AG04449 (cell line): Measurements from ENCODE around the gene D2HGDH.
A peak's percentile ranks its signal among the peaks of the same experiment; 100 is the strongest.

Experiments used
- CTCF ChIA-PET: fragments of 350-600 bp; formaldehyde crosslinking; extraction: SDS; loops from one replicate; lab custom pipeline; 2021; ENCODE audit warnings: antibody characterized with exemption; lab: Yijun Ruan, JAX
- POLR2A ChIA-PET: fragments of 400-600, 350-600 bp; formaldehyde crosslinking; extraction: SDS; loops from one replicate; lab custom pipeline; 2020; ENCODE audit warnings: antibody characterized with exemption, inconsistent platforms; lab: Yijun Ruan, JAX
- DNase-seq: peaks from one replicate; pipeline ENCODE4 v3.0.0-alpha.2; 2010; ENCODE audit warnings: low read depth, low spot score
- H3K4me3 ChIP-seq: 2 replicates; pipeline ENCODE4 v1.5.1; 2011; ENCODE audit warnings: low read depth, mild to moderate bottlenecking, control low read depth, low read length
- TF ChIP-seq, protein P1 (sequence below): IDR thresholded peaks from one replicate; pipeline ENCODE4 v1.5.1; 2011; ENCODE audit warnings: mild to moderate bottlenecking, moderate library complexity, low read length, control low read depth, inconsistent platforms; ENCODE audit not compliant: insufficient read depth; ENCODE audit errors: missing control alignments

The D2HGDH gene

DNA sequence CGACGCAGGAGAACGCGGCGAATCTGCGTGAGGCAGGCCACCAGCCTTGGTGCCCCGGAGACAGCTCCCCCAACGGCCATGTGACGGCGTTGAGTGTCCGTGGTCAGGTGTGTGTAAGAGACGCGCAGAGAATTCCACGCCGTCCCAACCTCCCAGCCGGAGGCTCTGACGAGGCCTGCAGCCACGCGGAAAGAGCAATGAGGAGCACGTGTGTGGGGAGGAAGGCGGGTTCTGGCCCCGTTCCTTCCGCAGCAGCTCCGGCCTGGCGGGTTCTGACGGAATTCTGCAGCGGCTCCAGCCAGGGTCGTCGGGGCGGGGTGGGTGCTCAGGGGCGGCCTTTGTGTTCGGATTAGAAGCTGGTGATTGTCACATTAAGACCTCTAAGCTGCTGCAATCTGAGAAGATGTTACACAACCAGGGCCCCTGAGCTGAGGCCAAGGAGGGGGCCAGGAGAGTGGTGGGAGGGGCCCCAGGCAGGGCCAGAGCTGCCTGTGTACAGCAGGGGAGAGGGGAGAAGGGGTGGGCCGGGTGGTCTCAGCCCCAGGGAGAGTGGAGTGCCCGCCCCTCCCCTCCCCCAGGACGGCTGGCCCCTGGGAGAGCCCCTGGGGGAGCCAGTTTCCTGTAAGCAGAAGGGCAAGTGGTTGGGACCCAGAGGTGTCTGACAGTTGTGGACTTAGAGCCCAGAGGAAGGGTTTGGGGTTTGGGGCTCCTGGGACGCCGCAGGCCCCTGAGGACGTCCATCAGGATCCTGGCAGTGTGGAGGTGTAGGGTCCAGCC is 37.0 kb downstream of the D2HGDH start:
- TF ChIP-seq, protein P1, sequence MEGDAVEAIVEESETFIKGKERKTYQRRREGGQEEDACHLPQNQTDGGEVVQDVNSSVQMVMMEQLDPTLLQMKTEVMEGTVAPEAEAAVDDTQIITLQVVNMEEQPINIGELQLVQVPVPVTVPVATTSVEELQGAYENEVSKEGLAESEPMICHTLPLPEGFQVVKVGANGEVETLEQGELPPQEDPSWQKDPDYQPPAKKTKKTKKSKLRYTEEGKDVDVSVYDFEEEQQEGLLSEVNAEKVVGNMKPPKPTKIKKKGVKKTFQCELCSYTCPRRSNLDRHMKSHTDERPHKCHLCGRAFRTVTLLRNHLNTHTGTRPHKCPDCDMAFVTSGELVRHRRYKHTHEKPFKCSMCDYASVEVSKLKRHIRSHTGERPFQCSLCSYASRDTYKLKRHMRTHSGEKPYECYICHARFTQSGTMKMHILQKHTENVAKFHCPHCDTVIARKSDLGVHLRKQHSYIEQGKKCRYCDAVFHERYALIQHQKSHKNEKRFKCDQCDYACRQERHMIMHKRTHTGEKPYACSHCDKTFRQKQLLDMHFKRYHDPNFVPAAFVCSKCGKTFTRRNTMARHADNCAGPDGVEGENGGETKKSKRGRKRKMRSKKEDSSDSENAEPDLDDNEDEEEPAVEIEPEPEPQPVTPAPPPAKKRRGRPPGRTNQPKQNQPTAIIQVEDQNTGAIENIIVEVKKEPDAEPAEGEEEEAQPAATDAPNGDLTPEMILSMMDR = no peak
- no peak overlapping the region for H3K4me3 ChIP-seq
- CTCF ChIA-PET = no interaction called here
- POLR2A ChIA-PET = no interaction called here
- no peak for DNase-seq

DNA sequence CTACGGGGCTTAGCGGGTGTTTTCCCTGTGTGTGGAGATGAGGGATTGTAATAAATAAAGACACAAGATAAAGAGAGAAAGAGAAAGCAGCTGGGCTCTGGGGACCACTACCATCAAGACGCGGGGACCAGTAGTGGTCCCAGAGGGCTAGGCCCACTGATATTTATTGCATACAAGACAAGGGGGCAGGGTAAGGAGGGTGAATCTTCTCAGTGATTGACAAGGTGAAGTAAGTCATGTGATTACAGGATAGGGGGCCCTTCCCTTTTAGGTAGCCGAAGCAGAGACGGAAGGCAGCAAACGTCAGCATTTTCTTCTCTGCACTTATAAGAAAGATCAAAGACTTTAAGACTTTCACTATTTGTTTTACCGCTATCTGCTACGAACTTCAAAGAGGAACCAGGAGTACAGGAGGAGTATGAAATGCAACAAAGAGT is 37.7 kb downstream of the D2HGDH start:
- CTCF ChIA-PET = no interaction called here
- TF ChIP-seq, protein P1 = no peak

DNA sequence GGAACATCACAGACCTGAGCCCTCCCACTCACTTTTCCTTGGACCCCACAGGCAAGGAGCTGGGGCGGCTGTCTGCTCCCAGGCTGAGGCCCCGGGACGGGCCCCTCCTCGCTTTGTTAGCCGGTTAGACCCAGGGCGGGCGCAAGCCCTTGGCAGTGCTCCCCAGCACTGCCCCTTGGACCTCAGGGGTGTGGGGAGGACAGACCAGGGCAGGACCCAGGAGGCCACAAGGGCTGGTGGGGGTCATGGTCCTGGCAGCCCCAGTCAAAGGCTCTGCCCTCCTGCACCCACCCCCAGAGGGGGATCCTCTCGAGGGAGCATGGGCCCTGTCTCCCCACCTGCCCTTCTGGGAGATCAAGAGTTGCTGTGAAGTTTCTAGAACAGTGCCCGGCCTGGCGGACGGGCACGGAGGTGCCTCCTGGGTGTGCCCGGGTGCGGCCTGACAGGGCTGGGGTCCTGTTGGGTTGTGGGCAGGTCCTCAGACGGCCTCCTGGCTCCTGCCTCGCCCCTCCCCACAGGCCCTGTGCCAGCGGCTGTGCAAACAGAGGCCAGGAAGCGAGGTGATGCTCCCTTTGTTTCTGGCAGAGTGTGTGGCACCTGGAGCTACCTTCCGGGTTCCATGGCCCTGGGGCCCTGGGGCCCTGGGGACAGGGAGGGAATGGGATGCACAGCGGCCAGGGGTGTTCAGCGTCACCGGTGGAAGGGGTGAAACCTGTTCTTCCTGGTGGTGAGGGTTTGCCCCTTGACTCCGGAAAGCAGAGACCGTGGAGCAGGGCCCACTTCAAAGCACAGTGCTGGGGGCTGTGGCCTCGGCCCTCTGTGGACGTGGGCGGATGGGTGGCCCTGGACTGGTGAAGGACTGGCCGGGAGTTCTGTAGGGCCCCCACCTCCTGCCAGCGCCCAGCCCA is 39.3 kb downstream of the D2HGDH start:
- no peak overlapping the region for H3K4me3 ChIP-seq
- TF ChIP-seq, protein P1 = no peak
- DNase-seq = no peak
- ChIA-PET CTCF (no interaction called here), POLR2A (no interaction called here)

More for the DNA sequence above, 37.7 kb downstream of the D2HGDH start:
- POLR2A ChIA-PET = no interaction called here
- DNase-seq = no peak
- no peak overlapping the region for H3K4me3 ChIP-seq

DNA sequence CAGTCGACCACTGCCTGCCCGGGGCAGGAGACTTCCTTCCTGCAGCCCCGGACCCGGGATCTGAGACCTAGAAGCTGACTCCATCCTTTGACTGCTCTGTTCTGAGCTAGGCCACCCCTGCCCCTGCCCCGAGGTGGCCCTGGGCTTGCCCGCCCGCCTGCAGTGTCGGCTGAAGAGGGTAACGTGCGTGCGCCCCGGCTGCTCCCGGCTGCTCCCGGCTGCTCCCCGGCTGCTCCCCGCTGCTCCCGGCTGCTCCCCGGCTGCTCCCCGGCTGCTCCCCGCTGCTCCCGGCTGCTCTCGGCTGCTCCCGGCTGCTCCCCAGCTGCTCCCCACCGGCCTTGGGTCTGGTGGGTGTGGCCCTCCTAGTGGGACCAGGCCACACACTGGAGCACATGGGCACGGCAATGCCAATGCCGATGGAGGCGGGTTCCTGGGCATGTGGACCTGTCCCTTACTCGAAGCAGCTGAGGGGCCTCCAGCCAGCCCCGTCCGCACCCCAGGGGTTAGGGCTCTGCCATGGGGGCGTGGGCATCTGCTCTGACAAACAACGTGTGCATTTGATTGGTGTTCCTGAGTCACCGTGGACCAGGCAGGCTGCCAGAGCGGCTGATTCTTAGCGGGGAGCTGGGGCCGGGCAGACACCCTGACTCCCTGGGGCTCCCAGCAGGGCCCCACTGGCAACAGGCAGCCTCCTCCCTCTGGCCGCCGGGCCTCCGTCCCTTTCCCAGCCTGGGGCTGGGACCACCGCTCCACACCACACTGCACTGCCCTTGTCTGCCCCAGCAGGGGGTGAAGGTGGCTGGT is 40.2 kb downstream of the D2HGDH start:
- CTCF ChIA-PET = no interaction called here
- POLR2A ChIA-PET = no interaction called here
- TF ChIP-seq, protein P1 = no peak
- no peak overlapping the region for H3K4me3 ChIP-seq
- DNase-seq = peak; percentile 17

DNA sequence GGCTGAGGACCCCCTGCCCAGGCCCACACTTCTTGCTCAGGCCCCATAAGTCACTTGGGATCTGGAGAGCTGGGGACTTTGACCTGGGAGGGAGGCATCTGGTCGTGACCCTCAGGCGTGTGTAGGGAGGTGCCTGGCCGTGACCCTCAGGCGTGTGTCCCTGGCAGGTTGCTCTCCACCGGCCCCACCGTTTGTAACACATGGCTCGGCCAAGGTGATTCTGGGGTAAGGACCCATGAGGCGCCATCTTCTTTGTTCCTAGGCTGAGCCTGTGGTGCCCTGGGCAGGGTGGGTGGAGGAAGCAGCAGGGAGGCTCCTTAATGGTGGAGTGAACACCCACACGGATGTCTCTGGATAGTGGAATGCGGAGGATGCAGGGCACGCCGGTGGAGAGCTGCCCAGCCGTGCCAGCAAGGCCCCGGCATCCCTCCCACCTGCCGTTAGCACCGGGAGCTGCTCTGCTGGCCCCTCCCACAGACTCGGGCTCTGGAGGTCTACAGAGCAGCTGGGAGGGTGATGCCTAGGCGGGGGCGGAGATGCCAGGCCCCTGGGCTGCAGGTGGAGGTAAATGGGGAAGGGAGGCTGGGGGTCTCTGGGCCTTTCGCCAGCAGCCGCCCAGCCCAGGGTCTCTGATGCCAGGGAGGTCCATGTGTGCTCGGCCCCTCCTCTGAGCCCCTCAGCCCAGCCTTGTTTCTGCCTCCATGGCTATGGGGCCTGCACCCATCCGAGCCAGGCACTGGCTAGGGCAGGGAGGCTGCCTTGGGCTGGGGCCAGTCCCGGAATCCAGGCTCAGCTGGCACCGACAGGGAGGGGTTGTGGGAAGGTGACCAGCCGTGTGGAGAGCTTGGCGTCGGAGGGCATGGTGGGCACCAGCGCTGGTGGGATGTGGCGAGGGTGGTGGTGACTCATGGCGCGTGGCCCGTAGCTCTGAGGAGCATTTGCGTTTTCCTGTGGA is 41.1 kb downstream of the D2HGDH start:
- CTCF ChIA-PET = interaction anchor here (1.0 kb wide), 1 partner anchor 14 kb away, joined by 3 read pairs; no protein-coding TSS in a partner anchor
- TF ChIP-seq, protein P1 = no peak
- POLR2A ChIA-PET = no interaction called here
- H3K4me3 ChIP-seq = no peak overlapping the region
- no peak for DNase-seq
